Natural killer cell (primary cell): ENCODE measurements around the gene CDK5R2. TPM values are rescaled to one million over a fixed set of nuclear protein-coding genes. Genes with fewer than 3 reads are reported as not detected.
A peak's percentile ranks its signal among the peaks of the same experiment; 100 is the strongest.

Experiments
- ATAC-seq, 3 donors: fragments of 150-1000 bp in 2 of 3; fragments of 200-7000 bp in 1 of 3; cut with Tn5 transposase; 1 replicate in 1 of 3; 2 replicates in 2 of 3; pipeline ENCODE4 v1.10.0; 2021; ENCODE audit warnings: mild to moderate bottlenecking in 2 of 3, moderate library complexity in 2 of 3
- DNase-seq, 2 donors: peaks; one replicate each; pipeline versions ENCODE4 v3.0.0 to v3.0.0-alpha.2; 2013 to 2021; ENCODE audit warnings: mixed read lengths in 1 of 2
- H3K27ac ChIP-seq: one replicate; pipeline ENCODE4 v1.5.1; 2013; ENCODE audit warnings: mild to moderate bottlenecking, low read length
- H3K27me3 ChIP-seq: one replicate; pipeline ENCODE4 v1.6.1; 2013; ENCODE audit warnings: low read length; ENCODE audit not compliant: control insufficient read depth, insufficient read depth
- H3K36me3 ChIP-seq: one replicate; pipeline ENCODE4 v1.6.1; 2013; ENCODE audit warnings: low read length; ENCODE audit not compliant: control insufficient read depth, insufficient read depth
- H3K4me1 ChIP-seq: one replicate; pipeline ENCODE4 v1.6.1; 2013; ENCODE audit warnings: low read length; ENCODE audit not compliant: control insufficient read depth, insufficient read depth
- H3K4me3 ChIP-seq: one replicate; pipeline ENCODE4 v1.5.1; 2013; ENCODE audit warnings: low read length
- H3K9me3 ChIP-seq: one replicate; pipeline ENCODE4 v1.6.1; 2013; ENCODE audit warnings: low read length; ENCODE audit not compliant: control insufficient read depth, insufficient read depth
- H3K27ac Mint-ChIP-seq, 2 donors: one replicate each; pipeline ENCODE4 v1.8.0; 2022; ENCODE audit warnings: mild to moderate bottlenecking in 2 of 2, mixed read lengths in 2 of 2, moderate library complexity in 1 of 2
- H3K27me3 Mint-ChIP-seq, 2 donors: one replicate each; pipeline ENCODE4 v1.8.0; 2022; ENCODE audit warnings: low read depth in 2 of 2, mixed read lengths in 2 of 2
- H3K36me3 Mint-ChIP-seq: one replicate; pipeline ENCODE4 v1.8.0; 2022; ENCODE audit warnings: mixed read lengths
- H3K4me1 Mint-ChIP-seq, 2 donors: one replicate each; pipeline ENCODE4 v1.8.0; 2022; ENCODE audit warnings: mixed read lengths in 2 of 2
- H3K4me3 Mint-ChIP-seq: one replicate; pipeline ENCODE4 v1.8.0; 2022; ENCODE audit warnings: mild to moderate bottlenecking, moderate library complexity, mixed read lengths
- H3K9me3 Mint-ChIP-seq, 2 donors: one replicate each; pipeline ENCODE4 v1.8.0; 2022; ENCODE audit warnings: mixed read lengths in 2 of 2
- CTCF ChIP-seq: fragments of 200-600 bp; IDR thresholded peaks from one replicate; pipeline ENCODE4 v1.8.0; 2022; ENCODE audit warnings: antibody characterized with exemption
- WGBS: methylation state at CpG from one replicate; pipeline ENCODE4 v1.1.7; 2013; ENCODE audit warnings: missing lambda C conversion rate; ENCODE audit not compliant: insufficient coverage; 5-methylcytosine and 5-hydroxymethylcytosine counted together
- intact Hi-C: fragments of 100-400 bp; cut with micrococcal nuclease; formaldehyde crosslinking; loops from one replicate; pipeline ENCODE4 v1.14.2; 2022
- total RNA-seq, 4 donors: library from RNA; stranded (reverse); fragments of 120-200 nt in 1 of 4; gene quantifications; one replicate each; pipeline versions ENCODE4 v1.2.3 to v1.2.4, GENCODE V29; 2013 to 2022

Gene CDK5R2
- total RNA-seq, 3 donors from 2014 or later (not counting 1 experiment from before 2014, with no cell fraction given): not detected

- WGBS: 30% methylated on average over 1 of the region's 1 CpG
- H3K9me3 Mint-ChIP-seq: no peaks in the 10 kb centered on the region
- H3K27me3 Mint-ChIP-seq: peaks cover 41 to 53% of the 10 kb centered on the region in 2 donors
- no peak overlapping the region for H3K4me3 Mint-ChIP-seq
- Histone ChIP-seq H3K27ac (no peak overlapping the region), H3K4me1 (no peaks in the 10 kb centered on the region), H3K9me3 (no peaks in the 10 kb centered on the region), H3K36me3 (no peaks in the 10 kb centered on the region), H3K27me3 (peaks cover 3% of the 10 kb centered on the region), H3K4me3 (no peak overlapping the region)
- DNase-seq (no peak), ATAC-seq (no peak)
- H3K36me3 Mint-ChIP-seq: no peaks in the 10 kb centered on the region
- TF ChIP-seq CTCF: no peak
- intact Hi-C loops: no loop called here
- H3K4me1 Mint-ChIP-seq: no peaks in the 10 kb centered on the region
- H3K27ac Mint-ChIP-seq: no peak overlapping the region
Measured at GRCh38 chr2:218970894-218971293, 11.4 kb downstream of the CDK5R2 start.

DNA sequence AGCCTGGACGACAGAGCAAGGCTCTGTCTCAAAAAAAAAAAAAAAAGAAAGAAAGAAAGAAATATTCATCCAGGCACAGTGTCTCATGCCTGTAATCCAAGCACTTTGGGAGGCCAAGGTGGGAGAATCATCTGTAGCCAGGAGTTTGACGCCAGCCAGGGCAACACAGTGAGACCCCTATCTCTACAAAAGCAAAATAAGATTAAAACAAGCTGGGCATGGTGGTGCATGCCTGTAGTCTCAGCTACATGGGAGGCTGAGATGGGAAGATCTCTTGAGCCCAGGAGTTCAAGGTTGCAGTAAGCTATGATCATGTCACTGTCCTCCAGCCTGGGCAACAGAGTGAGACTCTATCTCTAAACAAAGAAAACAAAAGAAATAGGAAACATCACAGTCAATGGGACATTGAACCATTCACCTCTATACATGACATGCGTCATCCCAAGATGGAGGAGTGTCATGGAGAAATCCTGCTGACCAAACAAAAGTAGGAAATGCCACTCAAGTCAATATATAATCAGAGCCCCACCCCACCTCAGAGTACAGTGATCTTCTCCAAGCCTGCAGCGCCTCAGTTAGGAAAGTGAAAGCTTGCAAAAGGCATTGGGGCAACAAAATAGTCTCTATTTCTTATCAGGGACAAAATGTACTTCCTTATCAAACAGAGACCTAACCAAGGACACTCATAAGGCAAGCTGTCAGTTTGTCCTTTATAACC lies 15.8 kb downstream of the CDK5R2 start:
- peaks cover 7% of the 10 kb centered on the region for H3K4me1 ChIP-seq
- no peaks in the 10 kb centered on the region for H3K9me3 ChIP-seq
- WGBS: 59% methylated on average over 4 of the region's 4 CpGs
- no peak for DNase-seq
- H3K4me3 ChIP-seq: no peak overlapping the region
- intact Hi-C loops: no loop called here
- H3K27me3 ChIP-seq: peaks cover 13% of the 10 kb centered on the region
- H3K27ac Mint-ChIP-seq: no peak overlapping the region
- H3K9me3 Mint-ChIP-seq: no peaks in the 10 kb centered on the region
- H3K4me1 Mint-ChIP-seq: peaks cover 0 to 8% of the 10 kb centered on the region in 2 donors
- no peaks in the 10 kb centered on the region for H3K36me3 ChIP-seq
- no peak overlapping the region for H3K4me3 Mint-ChIP-seq
- H3K27ac ChIP-seq: no peak overlapping the region
- no peak for ATAC-seq
- no peaks in the 10 kb centered on the region for H3K36me3 Mint-ChIP-seq
- TF ChIP-seq CTCF: no peak
- H3K27me3 Mint-ChIP-seq: peaks cover 52 to 61% of the 10 kb centered on the region in 2 donors

GRCh38 chr2:218979846-218980734 lies 20.6 kb downstream of the CDK5R2 start:
- H3K27me3 ChIP-seq: peaks cover 44% of the 10 kb centered on the region
- 3% methylated on average over 38 of the region's 39 CpGs for WGBS
- peak overlapping the region; percentile 70 for H3K4me3 Mint-ChIP-seq

More at GRCh38 chr2:218979846-218980734, 20.6 kb downstream of the CDK5R2 start:
- H3K27me3 Mint-ChIP-seq: peaks cover 56 to 64% of the 10 kb centered on the region in 2 donors
- H3K4me3 ChIP-seq: no peak overlapping the region
- no peak overlapping the region for H3K27ac Mint-ChIP-seq
- H3K9me3 ChIP-seq: no peaks in the 10 kb centered on the region
- no peak overlapping the region for H3K27ac ChIP-seq
- peaks cover 7 to 24% of the 10 kb centered on the region in 2 donors for H3K4me1 Mint-ChIP-seq
- H3K36me3 Mint-ChIP-seq: no peaks in the 10 kb centered on the region
- no peaks in the 10 kb centered on the region for H3K9me3 Mint-ChIP-seq
- no peaks in the 10 kb centered on the region for H3K36me3 ChIP-seq
- ATAC-seq: peak; percentile 85 to 95 (median 92)
- peak; percentile 70 to 91 for DNase-seq
- H3K4me1 ChIP-seq: peaks cover 26% of the 10 kb centered on the region
- peak; percentile 86 for TF ChIP-seq CTCF
- intact Hi-C loops: no loop called here
